HCEC 1CT (cell line): Measurements from ENCODE around the gene ARHGAP24.
A peak's percentile ranks its signal among the peaks of the same experiment; 100 is the strongest.

ENCODE experiments used
- DNase-seq: peaks from one replicate; pipeline ENCODE4 v3.0.0-alpha.2; 2017

The ARHGAP24 gene

DNA sequence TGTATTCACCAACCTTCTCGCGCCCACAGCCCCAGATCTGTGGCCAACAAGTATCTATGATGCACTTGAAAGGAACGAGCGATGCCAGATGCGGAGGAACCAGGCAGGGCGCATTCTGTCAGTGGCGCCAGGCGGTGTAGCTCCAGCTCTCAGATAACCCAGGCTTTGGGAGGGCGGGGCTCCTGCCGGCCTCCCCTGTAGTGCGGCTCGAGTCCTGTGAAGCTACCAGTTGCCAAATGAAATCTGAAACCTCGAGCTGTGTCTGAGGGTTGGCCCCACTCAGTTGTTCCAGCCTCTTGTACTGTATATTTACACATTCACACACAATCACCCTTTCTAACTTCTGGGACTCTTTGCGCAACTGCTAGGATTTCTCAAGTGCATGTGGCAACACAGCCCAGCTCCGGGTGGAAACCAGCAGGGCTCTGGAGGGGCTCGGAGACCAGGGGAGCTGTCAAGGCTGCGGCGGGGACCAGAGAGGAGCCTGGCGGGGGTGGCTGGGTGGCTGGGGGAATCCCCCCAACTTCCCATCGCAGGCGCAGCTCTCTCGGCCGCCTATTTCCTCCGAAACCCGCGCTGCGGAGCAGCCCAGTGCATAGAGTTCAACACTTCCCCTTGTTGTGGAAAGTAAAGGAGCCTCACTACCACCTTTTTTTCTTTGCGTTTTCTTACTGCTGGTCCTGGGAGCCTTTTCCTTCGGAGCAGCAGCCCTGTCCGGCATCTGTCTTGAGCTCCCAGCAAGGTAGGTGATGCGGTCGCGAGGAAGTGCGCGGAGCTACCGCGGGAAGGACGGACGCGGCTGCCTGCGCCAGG is at the start of gene ARHGAP24:
TSS of gene ARHGAP24 (plus strand) at position 333 of the 813 bp plus-strand sequence.
- peak; percentile 93 for DNase-seq

DNA sequence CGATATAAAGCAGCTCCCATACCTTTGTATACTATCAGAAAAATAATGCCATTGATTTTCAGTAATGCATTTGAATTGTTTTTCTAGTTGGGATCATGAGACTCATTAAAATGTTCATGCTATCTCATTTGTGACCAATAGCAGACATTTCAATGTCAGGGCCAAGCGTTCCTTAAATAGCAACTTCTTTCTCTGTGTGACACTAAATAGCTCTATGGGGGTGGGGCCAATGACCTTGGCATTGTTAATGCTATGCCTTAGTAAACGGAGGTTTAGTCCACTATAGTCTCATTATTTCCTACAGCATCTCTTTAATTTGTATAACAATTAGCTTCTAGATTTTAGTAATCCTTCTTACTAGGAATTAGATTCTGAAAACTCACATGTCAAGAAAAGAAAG is 48.6 kb upstream of the ARHGAP24 start:
- no peak for DNase-seq

DNA sequence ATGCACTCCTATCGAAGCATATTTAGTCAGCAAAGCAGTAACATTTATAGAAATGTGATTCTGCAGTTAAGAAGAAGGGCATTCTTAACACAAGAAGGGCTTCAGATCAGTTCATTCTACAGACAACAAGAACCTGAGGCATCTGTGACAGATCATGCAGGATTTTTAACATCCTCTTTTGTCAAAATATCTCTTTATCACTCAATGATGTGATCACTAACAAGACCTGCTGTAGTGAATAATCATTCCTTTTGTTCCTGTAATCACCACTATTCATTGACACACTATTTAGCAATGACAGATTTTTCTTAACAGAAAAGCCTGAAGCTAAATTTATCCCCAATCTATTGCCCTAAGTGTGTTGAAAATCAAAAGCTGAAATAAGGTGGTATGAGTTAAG is 47.8 kb upstream of the ARHGAP24 start:
- DNase-seq, result no peak

DNA sequence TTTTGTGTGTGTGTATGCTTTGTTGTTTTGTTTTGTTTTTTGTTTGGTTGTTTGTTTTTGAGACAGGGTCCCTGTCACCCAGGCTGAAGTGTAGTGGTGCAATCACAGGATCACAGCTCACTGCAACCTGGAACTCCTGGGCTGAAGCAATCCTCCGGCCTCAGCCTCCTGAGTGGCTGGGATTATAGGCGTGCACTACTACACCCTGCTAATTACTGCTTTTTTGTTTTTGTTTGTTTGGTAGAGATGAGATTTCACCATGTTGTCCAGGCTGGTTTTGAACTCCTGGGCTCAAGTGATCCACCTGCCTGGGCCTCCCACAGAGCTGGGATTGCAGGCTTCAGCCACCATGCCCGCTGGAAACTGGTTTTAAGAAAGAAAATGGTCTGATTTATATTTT is 44.7 kb upstream of the ARHGAP24 start:
- DNase-seq, result no peak

DNA sequence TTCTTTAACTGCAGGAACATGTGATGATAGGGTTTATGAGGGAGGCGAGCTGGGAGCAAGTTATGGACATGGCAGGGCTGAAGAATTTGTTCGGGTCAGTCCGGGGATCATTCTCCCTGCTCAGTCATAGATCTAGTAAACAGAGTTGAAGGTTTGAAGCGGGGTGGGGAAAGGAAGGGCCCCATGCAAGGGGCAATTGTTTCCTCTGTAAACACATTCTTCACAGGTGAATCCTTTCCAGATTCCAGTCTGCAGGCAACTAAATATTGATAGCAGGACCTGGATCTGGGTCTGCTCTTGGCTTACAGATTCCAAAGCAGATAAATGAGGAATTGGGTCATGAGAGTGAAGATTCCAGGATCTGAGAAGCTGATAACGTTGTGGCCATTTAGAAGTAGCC is 44.3 kb upstream of the ARHGAP24 start:
- DNase-seq, result no peak

DNA sequence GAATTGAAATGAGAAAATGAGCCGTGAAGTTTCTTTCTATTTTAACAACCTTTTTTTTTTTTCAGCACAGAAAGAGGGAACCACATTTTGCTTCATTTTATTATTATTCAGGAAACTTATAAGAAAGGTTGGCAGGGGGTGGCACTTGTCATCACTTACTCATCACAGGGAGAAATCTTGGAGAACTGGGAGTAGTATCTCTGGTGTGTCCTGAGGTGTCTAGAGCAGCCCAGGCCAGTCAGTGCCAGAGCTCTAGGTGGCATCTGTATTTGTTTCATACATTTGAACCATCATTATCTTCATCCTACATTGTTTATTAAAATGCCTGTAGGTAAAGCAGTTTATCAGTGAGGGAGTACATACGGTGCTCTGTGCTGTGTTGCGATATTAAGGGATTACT is 43.8 kb upstream of the ARHGAP24 start:
- DNase-seq, result no peak

DNA sequence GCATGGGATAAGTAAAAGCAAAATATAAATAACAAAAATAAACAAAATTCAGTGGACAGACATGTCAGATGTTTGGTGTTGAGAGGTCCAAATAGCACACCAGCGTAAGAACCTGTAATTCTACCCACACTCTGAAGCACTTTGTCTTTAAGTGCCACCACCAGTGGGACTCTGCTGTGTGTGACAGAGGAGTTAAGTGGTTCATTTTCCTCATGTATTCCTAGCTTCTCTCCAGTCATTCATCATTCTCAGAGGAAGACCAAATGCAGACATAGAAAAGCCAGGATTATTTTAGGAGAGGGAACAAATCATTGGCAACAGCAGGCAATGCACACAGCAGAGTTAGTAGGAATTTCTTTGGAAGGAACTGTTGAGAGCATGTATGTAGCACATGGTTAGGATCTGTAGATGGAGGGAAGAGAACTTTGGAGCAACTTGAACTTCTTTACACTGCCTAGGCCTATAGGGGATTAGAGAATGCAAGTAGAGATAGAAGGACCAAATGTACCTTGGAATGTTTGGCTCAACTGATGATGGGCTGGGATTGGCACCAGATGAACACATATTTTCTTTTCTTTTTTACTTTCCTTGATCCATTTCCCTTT is 43.0 kb upstream of the ARHGAP24 start:
- DNase-seq, result no peak

DNA sequence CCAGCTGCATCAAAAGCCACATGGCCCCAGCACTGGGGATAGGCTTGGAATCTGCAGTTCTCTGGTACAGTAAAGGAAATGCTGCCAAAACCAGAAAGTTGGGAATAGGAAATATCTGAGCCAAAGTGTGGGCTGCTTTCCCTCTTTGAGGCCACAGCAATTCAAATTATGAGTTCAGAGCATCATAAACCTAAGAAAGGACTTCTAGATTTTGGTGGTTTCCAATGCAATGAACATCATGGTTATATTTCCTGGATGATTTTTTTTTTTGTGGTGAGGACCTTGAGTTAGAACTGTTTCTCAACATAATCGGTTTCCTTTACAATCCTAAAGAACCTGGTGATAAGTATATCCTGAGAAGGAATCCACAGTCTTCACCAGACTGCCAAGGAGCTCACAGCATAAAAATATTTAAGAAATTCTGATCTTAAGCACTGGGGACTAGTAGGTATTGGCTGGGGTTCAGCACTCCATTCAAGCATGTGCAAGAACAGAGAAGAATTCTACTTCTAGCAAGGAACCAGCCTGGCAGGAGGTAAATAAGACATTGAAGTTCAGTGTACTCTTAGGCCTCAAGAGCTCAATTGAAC is 29.8 kb upstream of the ARHGAP24 start:
- DNase-seq, result no peak

DNA sequence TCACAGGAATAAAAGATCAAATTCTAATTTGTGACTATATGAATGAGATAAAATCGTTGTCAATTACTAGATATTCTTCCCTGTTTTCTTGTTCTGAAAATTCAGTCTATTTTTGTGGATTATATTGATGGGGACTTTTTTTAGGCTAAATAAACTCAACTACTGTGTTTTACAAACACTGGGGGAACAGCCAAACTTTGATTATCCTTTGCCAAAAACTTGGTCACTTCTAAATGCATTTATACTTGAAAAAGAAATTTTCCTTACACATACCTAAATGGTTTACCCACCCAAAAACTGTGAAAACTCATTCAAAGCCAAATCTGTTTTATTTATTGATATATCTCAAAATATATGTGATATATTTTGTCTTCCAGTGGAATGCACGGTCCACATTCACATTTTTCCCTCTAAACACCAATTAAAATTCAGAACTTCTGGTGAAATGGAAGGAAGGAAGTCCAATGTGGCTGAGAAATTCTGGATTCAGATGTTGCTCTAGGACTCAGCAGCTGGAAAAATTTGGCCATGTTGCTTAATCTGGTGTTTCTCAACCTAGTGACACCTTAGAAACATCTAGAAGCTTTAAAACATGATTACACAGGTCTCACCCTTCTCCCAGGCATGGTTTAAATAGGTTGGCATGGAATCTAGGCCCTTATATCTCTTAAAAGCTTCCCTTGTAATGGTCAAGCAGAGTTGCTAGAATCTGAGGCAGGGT is 28.6 kb upstream of the ARHGAP24 start:
- no peak for DNase-seq

DNA sequence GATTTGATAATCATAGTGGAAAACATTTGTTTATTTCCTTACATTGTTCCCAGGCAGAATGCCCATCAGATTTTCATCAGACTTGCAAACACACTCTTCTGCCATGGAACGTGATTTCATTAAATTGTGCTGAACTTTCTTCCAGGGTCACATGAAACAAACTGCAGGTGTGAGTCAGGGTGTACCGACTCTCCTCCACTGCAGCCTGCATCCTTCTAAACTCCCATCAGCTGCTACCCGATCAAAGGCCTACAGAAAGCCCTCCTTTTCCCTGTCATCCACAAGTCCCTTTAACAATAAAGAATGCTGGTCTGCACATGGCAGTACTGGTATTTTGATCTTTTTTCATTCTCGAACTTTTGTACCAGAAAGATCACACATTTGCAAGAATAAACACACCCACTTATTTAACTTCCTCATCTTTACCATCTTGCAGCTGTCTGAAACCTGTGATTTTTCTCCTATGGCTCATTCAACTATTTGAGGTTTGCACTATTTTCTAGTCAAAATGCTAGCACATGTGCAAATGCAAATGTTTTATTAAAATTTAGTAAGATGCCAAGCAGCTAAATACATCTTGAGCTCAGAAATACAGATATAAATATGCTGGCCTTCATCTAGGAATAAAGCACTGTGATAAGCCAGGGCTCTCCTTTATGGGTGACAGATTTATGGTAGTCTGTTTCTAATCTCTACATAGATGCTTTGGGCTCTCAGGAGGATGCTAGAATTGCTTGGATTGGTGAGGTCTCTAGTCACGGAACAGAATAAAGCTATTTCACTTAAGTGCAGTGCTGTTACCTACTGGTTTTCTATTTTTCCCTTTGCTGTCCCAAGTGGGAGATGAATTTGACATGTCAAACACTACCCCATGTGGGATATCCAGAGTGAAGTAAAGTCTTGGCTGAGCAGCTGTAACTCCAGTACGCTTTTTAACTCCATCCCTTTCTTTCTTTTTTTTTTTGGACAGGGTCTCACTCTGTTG is 25.8 kb upstream of the ARHGAP24 start:
- no peak for DNase-seq

DNA sequence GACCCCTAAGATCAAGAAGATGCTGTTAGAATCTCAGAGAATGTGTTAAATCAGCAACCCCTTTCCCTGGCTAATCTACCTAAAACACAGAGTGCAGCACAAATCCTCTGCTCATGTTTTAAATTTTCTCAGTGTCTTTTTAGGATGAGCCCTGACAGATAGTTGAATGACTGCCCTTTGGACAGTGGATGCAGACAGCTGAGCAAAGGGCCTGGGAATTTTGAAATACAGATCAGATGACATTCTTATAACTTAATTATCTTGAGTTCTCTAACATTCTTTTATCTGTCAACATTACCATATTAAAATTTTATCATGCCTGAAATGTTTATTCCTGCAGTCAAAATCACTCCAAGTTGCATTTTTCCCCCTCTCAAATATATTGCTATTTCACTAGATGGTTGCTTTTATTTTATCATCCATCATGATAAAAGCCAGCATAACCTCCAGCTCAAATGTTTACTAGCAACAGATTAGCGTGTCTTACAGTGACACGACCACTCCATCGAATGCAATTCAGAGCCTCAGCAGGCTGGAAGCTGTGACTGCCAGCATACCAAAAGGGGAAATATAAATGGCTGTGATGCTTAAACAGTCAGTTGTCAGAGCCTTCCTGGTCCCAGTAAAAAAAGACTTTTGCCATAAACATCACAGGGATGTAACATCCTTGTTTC is 22.8 kb upstream of the ARHGAP24 start:
- no peak for DNase-seq

DNA sequence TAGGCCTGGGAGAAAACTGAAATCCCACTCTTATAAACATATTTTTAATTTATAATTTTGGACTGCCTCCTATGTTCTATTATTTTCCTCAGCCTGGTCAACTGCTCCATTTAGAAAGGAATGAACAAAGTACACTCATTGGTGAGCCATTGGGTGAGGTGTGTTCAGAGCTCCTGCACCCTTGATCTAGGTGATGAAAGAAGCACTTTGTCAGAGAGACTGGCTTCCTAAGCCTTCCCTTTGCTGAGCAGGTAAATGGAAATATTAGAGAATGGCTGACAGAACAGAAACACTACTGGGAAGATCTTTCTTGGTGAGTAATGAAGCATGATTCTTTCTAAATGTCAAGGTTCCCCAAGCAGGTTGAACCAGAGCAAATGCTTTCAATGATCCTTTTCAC is 19.0 kb upstream of the ARHGAP24 start:
- DNase-seq, result no peak

DNA sequence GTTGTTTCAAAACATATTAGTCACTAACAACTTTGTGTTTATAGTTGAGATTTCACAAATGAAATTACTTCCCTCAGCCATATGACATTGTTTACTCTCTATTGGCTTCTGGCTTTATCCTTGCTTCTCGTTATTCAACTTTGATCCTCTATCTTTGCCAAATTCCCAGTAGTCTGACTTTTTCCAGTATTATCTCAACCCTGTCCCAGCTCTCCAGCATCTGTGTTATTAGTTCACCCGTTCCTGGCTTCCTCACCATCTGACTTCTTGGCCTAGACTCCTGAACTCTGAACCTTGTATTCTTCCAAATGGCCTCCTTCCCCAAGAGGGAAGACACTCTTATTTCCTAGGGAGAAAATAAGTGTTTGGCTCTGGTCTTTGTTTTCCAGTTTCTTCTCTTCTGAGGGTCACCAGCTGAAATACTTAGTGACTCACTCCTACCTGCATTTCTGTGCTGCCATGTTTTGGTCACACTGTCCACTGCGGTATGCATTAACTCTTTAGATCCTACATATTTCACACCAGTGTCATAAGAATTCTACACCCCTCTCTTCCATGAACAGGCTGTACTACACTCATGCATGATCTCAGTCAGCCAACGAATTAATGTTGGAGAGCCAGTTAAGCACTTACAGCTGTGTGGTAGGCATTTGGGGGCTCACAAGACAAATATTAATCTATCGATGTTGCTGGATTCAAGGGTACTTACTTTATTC is 17.0 kb upstream of the ARHGAP24 start:
- DNase-seq, result no peak

DNA sequence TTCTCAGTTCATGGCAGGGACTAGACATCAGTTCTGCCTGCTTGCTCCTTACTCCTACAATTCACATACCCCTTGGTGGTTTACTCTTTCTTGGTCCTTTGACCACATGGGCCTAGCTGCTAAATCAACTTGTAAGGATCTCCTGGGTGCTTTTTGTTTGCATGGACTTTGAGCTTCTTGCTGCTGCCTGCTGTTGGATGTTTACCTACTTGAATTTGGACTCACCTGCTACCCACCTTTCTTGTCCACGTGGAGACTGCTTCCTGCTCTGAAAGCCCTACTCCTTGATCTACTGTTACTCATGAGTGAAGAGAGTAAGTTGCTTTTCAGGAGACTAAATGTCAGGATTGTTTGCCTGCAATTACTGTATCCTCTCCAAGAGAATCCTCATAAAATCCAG is 15.2 kb upstream of the ARHGAP24 start:
- DNase-seq, result no peak

DNA sequence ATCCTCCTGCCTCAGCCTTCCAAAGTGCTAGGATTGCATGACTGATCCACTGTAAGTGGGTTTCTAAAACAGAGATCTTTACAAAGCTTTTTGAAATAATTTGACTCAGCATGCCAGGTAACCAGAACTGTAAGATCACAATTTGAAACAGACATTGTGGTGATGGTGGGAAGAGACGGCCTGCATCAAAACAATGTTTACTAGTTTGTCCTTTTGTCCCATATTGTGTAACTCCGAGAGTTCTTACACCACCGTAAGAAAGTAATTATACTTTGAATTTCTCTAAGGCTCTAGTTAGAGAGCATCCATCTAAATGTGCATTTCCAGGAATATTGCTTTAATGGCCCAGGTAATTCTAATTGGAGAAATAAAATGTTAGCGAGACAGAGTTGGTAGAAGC is 594 bp upstream of the ARHGAP24 start:
- no peak for DNase-seq

DNA sequence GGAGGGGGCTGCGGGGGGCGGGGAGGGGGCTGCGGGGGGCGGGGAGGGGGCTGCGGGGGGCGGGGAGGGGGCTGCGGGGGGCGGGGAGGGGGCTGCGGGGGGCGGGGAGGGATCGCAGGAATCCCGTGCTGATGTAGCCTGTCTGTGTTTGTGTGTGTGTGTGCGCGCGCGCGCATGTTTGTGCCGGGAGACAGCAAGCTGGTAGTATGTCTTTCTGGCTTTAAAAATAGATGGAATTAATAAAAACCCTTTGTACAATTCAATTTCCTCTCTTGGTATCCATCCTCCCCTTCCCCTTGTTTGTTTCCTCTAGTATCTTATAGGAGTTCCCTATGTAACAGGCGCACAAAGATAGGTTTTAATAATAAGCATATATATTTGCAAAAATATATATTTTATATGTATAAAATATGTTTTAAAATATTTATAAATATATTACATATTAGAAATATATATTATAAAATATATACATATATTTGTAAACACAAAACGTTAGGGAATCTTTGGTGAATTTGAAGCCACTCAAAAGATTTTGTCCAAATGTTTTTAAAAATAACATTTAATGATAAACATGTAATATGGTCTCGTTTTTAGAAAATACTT is 782 bp downstream of the ARHGAP24 start:
- no peak for DNase-seq

DNA sequence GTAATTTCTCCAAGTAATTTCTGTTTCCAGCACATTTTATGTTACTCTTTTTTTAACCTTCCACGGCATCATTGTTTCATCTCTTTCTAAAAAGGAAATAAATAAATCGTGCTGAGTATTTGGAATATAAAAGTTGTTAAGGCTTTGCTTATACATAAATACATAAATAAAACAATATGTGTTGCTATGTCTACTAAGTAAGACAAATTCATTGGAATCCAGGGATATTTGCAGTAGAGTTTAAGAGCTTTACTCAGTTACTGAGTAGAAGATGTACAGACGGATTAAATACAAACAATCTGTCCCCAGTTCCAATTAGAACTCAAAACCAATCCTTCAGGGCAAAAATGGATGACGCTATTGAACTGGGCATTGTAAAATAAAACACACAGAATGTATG is 1.4 kb downstream of the ARHGAP24 start:
- DNase-seq, result no peak

DNA sequence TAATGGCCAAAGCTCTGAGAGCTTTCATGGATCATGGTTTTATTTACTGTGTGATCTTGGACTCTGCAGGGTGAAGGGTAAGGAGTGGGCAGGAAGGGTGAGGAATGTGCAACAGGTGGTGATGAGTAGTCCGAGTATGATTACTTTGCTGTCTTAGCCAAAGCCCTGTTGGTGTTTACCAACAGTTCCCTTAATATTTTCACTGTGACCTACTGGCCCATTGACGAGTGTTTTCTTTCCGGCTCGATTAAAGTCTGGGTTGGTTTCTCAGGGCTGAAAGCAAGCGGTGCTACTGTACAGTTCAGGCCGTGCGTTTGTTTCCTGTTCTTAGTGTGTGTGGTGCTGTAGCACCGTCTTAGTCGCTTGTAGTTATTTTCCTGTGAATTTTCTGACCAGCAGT is 2.6 kb downstream of the ARHGAP24 start:
- peak; percentile 47 for DNase-seq

DNA sequence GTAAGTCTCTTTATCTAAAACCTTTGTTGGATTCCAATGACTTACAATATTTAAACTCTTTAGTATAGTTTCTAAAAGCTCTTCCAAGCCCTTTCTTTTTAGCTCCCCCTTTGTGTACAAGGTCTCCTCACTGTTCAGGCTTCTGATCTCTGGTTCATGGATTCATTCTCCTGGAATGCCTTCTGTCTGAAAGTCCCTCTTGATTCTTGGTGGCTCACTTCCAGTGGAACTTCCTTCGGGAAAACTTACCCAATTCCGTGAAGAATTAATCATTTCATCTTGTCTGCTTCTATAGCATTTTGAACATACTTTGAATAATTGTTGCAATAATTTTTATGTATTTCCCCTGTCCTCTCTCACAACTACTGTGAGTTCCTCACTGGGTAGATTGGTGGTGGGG is 3.6 kb downstream of the ARHGAP24 start:
- DNase-seq, result peak; percentile 69

DNA sequence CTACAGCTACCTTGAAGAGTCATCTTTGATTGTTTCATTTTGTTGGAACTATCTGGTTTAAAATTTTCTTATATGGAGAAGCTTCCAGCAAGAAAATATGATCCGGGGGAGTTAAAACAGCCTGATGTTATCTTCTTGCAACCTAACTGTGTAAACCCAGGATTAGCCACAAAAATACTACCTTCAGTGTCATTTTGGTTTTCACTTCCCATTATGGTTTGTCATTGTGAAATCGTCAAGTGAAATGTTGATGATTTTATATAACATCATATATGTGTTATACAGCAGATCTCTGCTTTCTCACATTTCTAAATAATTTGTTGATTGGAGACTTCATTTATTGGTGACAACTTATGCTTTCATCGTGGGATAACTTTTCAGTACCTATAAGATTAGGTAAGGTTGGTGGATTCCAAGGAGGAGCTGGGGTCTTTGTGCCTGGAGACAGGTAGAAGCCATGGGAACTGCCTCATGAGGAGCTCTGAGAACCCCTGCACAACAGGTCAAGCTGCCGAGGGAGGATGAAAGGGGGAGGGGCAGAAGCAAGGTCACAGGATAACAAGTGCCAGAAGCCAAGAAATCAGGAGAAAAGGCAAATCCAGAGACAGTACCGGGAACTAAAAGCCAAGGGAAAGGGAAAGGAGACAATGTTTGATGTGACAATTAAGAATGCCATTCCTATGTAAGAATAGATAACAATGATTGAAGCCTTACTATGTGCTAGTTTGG is 7.2 kb downstream of the ARHGAP24 start:
- DNase-seq, result no peak
